Measurements from ENCODE around the gene DIP2C. TPM values are rescaled to one million over a fixed set of nuclear protein-coding genes. Genes with fewer than 3 reads are reported as not detected.
A peak's percentile ranks its signal among the peaks of the same experiment; 100 is the strongest.
"Not testable (repeated sequence)": the region's sequence is repeated elsewhere in the genome, so short reads cannot be mapped to it uniquely, and the experiment has no call there.

Gene DIP2C
- total and polyA plus RNA-seq, 3 donors from 2014 or later = 14.9 to 43.4 (median 30.1) TPM

DNA sequence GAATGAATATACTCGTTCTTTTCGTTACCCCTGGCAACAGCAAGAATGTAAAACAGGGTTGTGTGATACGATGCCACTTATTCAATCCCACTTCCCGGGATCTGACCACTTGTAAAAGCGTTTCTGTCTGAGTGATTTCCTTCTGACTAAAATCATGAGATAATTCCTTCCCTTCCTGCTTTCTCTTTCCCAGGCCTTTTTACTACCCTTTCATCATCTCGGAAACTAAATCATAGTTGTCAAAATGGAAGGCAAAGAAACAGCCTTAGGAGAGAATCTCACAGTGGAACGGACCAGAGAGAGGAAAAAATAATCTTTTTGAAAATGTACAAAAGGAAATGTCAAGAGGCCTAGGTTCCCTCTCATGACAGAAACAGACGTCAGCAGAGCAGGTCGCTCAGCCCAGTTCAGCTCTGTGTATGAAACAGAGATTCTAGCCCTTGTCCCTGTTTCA lies 29.8 kb downstream of the DIP2C start:
- WGBS, 2 donors = 43 to 54% methylated on average over 9 of the region's 9 CpGs
- H3K4me3 ChIP-seq = no peak overlapping the region
- no peak for DNase-seq
- intact Hi-C loops (cut with DNase I; ENCODE audit: low total_unique reads) = no loop called here
- no peak for TF ChIP-seq POLR2A (IDR thresholded peaks at IDR 0.05)
- TF ChIP-seq, protein P1, sequence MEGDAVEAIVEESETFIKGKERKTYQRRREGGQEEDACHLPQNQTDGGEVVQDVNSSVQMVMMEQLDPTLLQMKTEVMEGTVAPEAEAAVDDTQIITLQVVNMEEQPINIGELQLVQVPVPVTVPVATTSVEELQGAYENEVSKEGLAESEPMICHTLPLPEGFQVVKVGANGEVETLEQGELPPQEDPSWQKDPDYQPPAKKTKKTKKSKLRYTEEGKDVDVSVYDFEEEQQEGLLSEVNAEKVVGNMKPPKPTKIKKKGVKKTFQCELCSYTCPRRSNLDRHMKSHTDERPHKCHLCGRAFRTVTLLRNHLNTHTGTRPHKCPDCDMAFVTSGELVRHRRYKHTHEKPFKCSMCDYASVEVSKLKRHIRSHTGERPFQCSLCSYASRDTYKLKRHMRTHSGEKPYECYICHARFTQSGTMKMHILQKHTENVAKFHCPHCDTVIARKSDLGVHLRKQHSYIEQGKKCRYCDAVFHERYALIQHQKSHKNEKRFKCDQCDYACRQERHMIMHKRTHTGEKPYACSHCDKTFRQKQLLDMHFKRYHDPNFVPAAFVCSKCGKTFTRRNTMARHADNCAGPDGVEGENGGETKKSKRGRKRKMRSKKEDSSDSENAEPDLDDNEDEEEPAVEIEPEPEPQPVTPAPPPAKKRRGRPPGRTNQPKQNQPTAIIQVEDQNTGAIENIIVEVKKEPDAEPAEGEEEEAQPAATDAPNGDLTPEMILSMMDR (IDR thresholded peaks at IDR 0.05) = no peak
- no peaks in the 10 kb centered on the region for H3K9me3 ChIP-seq
- no peaks in the 10 kb centered on the region for H3K27me3 ChIP-seq
- no peaks in the 10 kb centered on the region for H3K36me3 ChIP-seq (ENCODE audit: low read depth, missing control alignments)
- peak overlapping the region; percentile 1 to 47 for H3K27ac ChIP-seq
- H3K4me1 ChIP-seq = peaks cover 31% of the 10 kb centered on the region

DNA sequence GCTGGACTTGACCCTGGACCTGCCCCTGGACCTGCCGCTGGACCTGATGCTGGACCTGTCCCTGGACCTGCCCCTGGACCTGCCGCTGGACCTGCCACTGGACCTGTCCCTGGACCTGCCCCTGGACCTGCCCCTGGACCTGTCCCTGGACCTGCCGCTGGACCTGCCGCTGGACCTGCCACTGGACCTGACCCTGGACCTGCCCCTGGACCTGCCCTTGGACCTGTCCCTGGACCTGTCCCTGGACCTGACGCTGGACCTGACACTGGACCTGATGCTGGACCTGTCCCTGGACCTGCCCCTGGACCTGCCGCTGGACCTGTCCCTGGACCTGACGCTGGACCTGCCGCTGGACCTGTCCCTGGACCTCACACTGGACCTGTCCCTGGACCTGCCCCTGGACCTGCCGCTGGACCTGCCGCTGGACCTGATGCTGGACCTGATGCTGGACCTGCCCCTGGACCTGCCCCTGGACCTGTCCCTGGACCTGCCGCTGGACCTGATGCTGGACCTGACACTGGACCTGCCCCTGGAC lies 31.6 kb downstream of the DIP2C start:
- H3K4me3 ChIP-seq; H3K9me3 ChIP-seq; H3K27ac ChIP-seq; DNase-seq; H3K27me3 ChIP-seq; H3K36me3 ChIP-seq (ENCODE audit: low read depth, missing control alignments); intact Hi-C loops (cut with DNase I; ENCODE audit: low total_unique reads): not testable (repeated sequence)
- peaks cover 40% of the 10 kb centered on the region for H3K4me1 ChIP-seq
- WGBS, 2 donors = 91 to 96% methylated on average over 4 to 9 of the region's 11 CpGs

DNA sequence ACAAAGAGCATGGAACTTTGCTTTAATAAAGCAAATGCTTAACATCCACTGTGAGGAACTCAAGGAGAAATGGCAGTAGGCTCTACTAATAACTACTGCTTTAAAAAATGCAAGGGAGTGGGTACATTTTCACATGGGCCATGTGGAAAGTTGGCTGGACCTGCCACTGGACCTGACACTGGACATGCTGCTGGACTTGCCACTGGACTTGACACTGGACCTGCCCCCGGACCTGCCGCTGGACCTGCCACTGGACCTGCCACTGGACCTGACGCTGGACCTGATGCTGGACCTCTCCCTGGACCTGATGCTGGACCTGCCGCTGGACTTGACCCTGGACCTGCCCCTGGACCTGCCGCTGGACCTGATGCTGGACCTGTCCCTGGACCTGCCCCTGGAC lies 32.6 kb downstream of the DIP2C start:
- no peak for DNase-seq
- Histone ChIP-seq H3K9me3 (no peaks in the 10 kb centered on the region), H3K36me3 (ENCODE audit: low read depth, missing control alignments) (no peaks in the 10 kb centered on the region), H3K27ac (no peak overlapping the region), H3K4me1 (peaks cover 37% of the 10 kb centered on the region), H3K27me3 (no peaks in the 10 kb centered on the region), H3K4me3 (no peak overlapping the region)
- TF ChIP-seq, protein P1 (IDR thresholded peaks at IDR 0.05) = no peak
- TF ChIP-seq POLR2A (IDR thresholded peaks at IDR 0.05) = no peak
- intact Hi-C loops (cut with DNase I; ENCODE audit: low total_unique reads) = no loop called here
- WGBS, 2 donors = 55 to 73% methylated on average over 3 to 5 of the region's 5 CpGs

DNA sequence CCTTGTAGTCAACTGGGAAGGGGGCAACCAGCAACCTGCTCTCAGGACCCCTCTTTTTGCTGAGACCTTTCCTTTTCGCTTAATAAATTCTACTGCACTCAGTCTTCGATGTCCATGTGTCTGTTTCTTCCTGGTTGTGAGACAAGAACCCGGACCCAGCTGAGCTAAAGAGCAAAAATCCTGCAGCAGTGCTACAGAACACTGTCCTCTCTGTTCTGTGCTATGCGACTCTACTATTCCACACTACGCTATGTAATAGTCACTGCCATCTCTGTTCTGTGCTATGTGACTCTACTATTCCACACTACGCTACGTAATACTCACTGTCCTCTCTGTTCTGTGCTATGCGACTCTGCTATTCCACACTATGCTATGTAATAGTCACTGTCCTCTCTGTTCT lies 34.3 kb downstream of the DIP2C start:
- Histone ChIP-seq H3K27me3 (no peaks in the 10 kb centered on the region), H3K36me3 (ENCODE audit: low read depth, missing control alignments) (no peaks in the 10 kb centered on the region), H3K27ac (no peak overlapping the region), H3K9me3 (no peaks in the 10 kb centered on the region), H3K4me3 (no peak overlapping the region), H3K4me1 (peaks cover 20% of the 10 kb centered on the region)
- TF ChIP-seq POLR2A (IDR thresholded peaks at IDR 0.05) = no peak
- TF ChIP-seq, protein P1 (IDR thresholded peaks at IDR 0.05) = no peak
- intact Hi-C loops (cut with DNase I; ENCODE audit: low total_unique reads) = no loop called here
- WGBS, 2 donors = 92 to 97% methylated on average over 8 of the region's 8 CpGs
- no peak for DNase-seq

DNA sequence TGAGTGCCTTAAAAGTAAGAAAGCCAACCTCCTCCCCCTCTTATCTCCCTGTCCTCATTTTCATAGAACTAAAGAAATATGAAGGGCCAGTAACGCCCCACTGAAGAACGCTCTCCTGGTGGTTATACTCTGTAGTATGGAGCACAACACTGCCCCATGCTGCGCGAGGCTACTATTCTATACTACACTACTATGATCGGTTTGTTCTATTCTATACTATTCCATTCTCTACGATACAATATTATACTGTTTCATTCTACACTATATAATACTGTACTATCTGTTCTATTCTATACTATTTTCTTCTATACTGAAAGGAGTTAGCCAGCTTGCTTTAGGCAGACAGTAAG lies 34.8 kb downstream of the DIP2C start:
- 71 to 77% methylated on average over 6 of the region's 6 CpGs for WGBS, 2 donors
- Histone ChIP-seq H3K27me3 (no peaks in the 10 kb centered on the region), H3K4me1 (peaks cover 15% of the 10 kb centered on the region), H3K4me3 (no peak overlapping the region), H3K9me3 (no peaks in the 10 kb centered on the region), H3K36me3 (ENCODE audit: low read depth, missing control alignments) (no peaks in the 10 kb centered on the region), H3K27ac (no peak overlapping the region)
- no peak for DNase-seq
- intact Hi-C loops (cut with DNase I; ENCODE audit: low total_unique reads) = no loop called here
- TF ChIP-seq, protein P1 (IDR thresholded peaks at IDR 0.05) = no peak
- no peak for TF ChIP-seq POLR2A (IDR thresholded peaks at IDR 0.05)

All from testis (tissue), 3 donors.